Endodermal cell (in vitro differentiated cells): ENCODE results near the gene SLC35E4. TPM values are rescaled to one million over a fixed set of nuclear protein-coding genes. Genes with fewer than 3 reads are reported as not detected.
A peak's percentile ranks its signal among the peaks of the same experiment; 100 is the strongest.

ENCODE experiments used
- DNase-seq: peaks from one replicate; pipeline ENCODE4 v3.0.0-alpha.2; 2017
- H3K27ac ChIP-seq: 2 replicates; pipeline ENCODE4 v1.5.1; 2013; ENCODE audit warnings: mild to moderate bottlenecking, low read depth, low read length, moderate library complexity
- H3K27me3 ChIP-seq: 2 replicates; pipeline ENCODE4 v1.6.1; 2013; ENCODE audit warnings: mild to moderate bottlenecking, low read length, moderate library complexity; ENCODE audit not compliant: insufficient read depth, control insufficient read depth, poor library complexity, severe bottlenecking
- H3K36me3 ChIP-seq: 2 replicates; pipeline ENCODE4 v1.7.0; 2013; ENCODE audit warnings: mild to moderate bottlenecking, low read length, moderate library complexity; ENCODE audit not compliant: control insufficient read depth, insufficient read depth
- H3K4me1 ChIP-seq: one replicate; pipeline ENCODE4 v1.7.0; 2013; ENCODE audit warnings: low read length; ENCODE audit not compliant: control insufficient read depth, insufficient read depth
- H3K4me3 ChIP-seq: 2 replicates; pipeline ENCODE4 v1.5.1; 2013; ENCODE audit warnings: mild to moderate bottlenecking, low read length, moderate library complexity
- H3K9ac ChIP-seq: 2 replicates; pipeline ENCODE4 v1.6.1; 2013; ENCODE audit warnings: mild to moderate bottlenecking, low read length, moderate library complexity; ENCODE audit not compliant: poor library complexity, severe bottlenecking; ENCODE audit errors: extremely low read depth
- H3K9me3 ChIP-seq: 2 replicates; pipeline ENCODE4 v1.6.1; 2013; ENCODE audit warnings: mild to moderate bottlenecking, low read length, moderate library complexity; ENCODE audit not compliant: control insufficient read depth
- H3K27ac Mint-ChIP-seq: 2 replicates; pipeline ENCODE4 v1.8.0; 2020; ENCODE audit warnings: mixed read lengths
- H3K27me3 Mint-ChIP-seq: 2 replicates; pipeline ENCODE4 v1.8.0; 2021; ENCODE audit warnings: mild to moderate bottlenecking, mixed read lengths; ENCODE audit not compliant: insufficient read depth
- H3K36me3 Mint-ChIP-seq: 2 replicates; pipeline ENCODE4 v1.8.0; 2020; ENCODE audit warnings: low read depth, mixed read lengths
- H3K4me1 Mint-ChIP-seq: 2 replicates; pipeline ENCODE4 v1.8.0; 2020; ENCODE audit warnings: mixed read lengths
- H3K4me3 Mint-ChIP-seq: 2 replicates; pipeline ENCODE4 v1.8.0; 2020; ENCODE audit warnings: mild to moderate bottlenecking, moderate library complexity, mixed read lengths
- H3K9me3 Mint-ChIP-seq: 2 replicates; pipeline ENCODE4 v1.8.0; 2020; ENCODE audit warnings: mild to moderate bottlenecking, mixed read lengths
- CTCF ChIP-seq: fragments of 200-600 bp; sonication (generic); conservative IDR thresholded peaks from 2 replicates; pipeline ENCODE4 v1.5.0; 2021; ENCODE audit warnings: antibody characterized with exemption, mild to moderate bottlenecking
- WGBS, 2 experiments: methylation state at CpG; one replicate each; pipeline versions ENCODE4 v1.1.5 to v1.1.7; 2013; ENCODE audit warnings: missing lambda C conversion rate in 2 of 2, mixed read lengths in 1 of 2; ENCODE audit not compliant: insufficient coverage in 1 of 2, insufficient read length in 1 of 2; 5-methylcytosine and 5-hydroxymethylcytosine counted together
- total RNA-seq, 2 donors: library from RNA; stranded (reverse); fragmentation: NEBNext Ultra II Directional in 1 of 2; extraction: Animal tissue kit (Norgen Biotek cat#: 25700) in 1 of 2; gene quantifications; 2 replicates in 1 of 2; 3 replicates in 1 of 2; pipeline ENCODE4 v1.2.1, GENCODE V29; 2021

Gene SLC35E4
- total RNA-seq, 2 donors from 2014 or later: 2.3 to 3.9 TPM

GRCh38 chr22:30596886-30597285 lies 38.7 kb upstream of the SLC35E4 start:
- Histone ChIP-seq H3K27ac (no peak overlapping the region), H3K4me3 (no peak overlapping the region), H3K36me3 (no peaks in the 10 kb centered on the region), H3K4me1 (no peaks in the 10 kb centered on the region), H3K9ac (no peak overlapping the region), H3K9me3 (no peaks in the 10 kb centered on the region), H3K27me3 (peaks cover 20% of the 10 kb centered on the region)
- peak; percentile 61 for DNase-seq
- peaks cover 5% of the 10 kb centered on the region for H3K9me3 Mint-ChIP-seq
- no peak overlapping the region for H3K27ac Mint-ChIP-seq
- TF ChIP-seq CTCF: no peak
- H3K36me3 Mint-ChIP-seq: no peaks in the 10 kb centered on the region
- peaks cover 20% of the 10 kb centered on the region for H3K27me3 Mint-ChIP-seq
- H3K4me3 Mint-ChIP-seq: no peak overlapping the region
- 96 to 98% methylated on average over 11 to 29 of the region's 29 CpGs for WGBS, 2 experiments
- peaks cover 7% of the 10 kb centered on the region for H3K4me1 Mint-ChIP-seq

- Mint-ChIP-seq H3K27me3 (peaks cover 8% of the 10 kb centered on the region), H3K36me3 (peaks cover 4% of the 10 kb centered on the region), H3K4me1 (peaks cover 11% of the 10 kb centered on the region), H3K4me3 (no peak overlapping the region), H3K27ac (no peak overlapping the region), H3K9me3 (peaks cover 7% of the 10 kb centered on the region)
- DNase-seq: no peak
- no peak for TF ChIP-seq CTCF
- Histone ChIP-seq H3K9me3 (no peaks in the 10 kb centered on the region), H3K27ac (no peak overlapping the region), H3K27me3 (peaks cover 7% of the 10 kb centered on the region), H3K36me3 (no peaks in the 10 kb centered on the region), H3K4me1 (no peaks in the 10 kb centered on the region), H3K9ac (no peak overlapping the region), H3K4me3 (no peak overlapping the region)
- 94% methylated on average over 3 of the region's 3 CpGs; no CpG with 5 or more reads in 1 of the 2 experiments for WGBS, 2 experiments
These were observed 36.6 kb upstream of the SLC35E4 start for GRCh38 chr22:30598986-30599385.

- Mint-ChIP-seq H3K4me3 (no peak overlapping the region), H3K9me3 (peaks cover 7% of the 10 kb centered on the region), H3K27ac (no peak overlapping the region), H3K4me1 (peaks cover 12% of the 10 kb centered on the region), H3K36me3 (peaks cover 8% of the 10 kb centered on the region), H3K27me3 (no peaks in the 10 kb centered on the region)
- H3K4me3 ChIP-seq: no peak overlapping the region
- no peak for TF ChIP-seq CTCF
- peaks cover 4% of the 10 kb centered on the region for H3K4me1 ChIP-seq
- no peaks in the 10 kb centered on the region for H3K9me3 ChIP-seq
- no peak overlapping the region for H3K9ac ChIP-seq
- 78 to 87% methylated on average over 3 of the region's 3 CpGs for WGBS, 2 experiments
- no peak for DNase-seq
- H3K36me3 ChIP-seq: no peaks in the 10 kb centered on the region
- no peaks in the 10 kb centered on the region for H3K27me3 ChIP-seq
- no peak overlapping the region for H3K27ac ChIP-seq
These were observed 34.7 kb upstream of the SLC35E4 start for GRCh38 chr22:30600921-30601320.
